Testis (tissue), 2 donors: ENCODE results near the gene EFNA5.

ENCODE experiments used
- POLR2A ChIP-seq: fragments of 450-650 bp; IDR thresholded peaks from one replicate; pipeline ENCODE4 v1.6.1; 2017; ENCODE audit warnings: antibody characterized with exemption, mild to moderate bottlenecking, moderate library complexity
- TF ChIP-seq, protein P1 (sequence below), 3 experiments: fragments of 450-650 bp in 2 of 3; fragments of 200-600 bp in 1 of 3; sonication (generic) in 1 of 3; IDR thresholded peaks; one replicate each; pipeline ENCODE4 v1.5.1; 2016 to 2019; ENCODE audit warnings: antibody characterized with exemption in 3 of 3, mild to moderate bottlenecking in 2 of 3, moderate library complexity in 1 of 3

DNA sequence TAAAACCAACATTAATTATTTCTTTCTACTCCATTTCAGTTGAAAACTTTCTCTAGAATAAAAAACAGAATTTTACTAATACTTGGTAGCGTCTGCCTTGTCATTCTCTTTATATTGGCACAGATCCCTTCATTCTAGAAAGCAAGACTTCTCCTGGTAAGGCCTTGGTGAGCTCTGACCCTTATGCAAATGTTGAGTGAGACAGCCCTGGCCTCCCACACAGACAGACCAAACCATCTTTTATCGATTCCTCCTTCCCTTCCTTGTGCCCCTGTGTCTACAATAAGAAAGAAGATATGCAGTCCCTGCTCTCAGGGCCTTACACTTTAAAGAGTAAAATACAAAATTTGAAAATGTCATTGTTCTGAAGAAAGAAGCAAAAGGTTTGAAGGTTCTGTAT lies 262.2 kb downstream of the EFNA5 start:
- TF ChIP-seq, protein P1, sequence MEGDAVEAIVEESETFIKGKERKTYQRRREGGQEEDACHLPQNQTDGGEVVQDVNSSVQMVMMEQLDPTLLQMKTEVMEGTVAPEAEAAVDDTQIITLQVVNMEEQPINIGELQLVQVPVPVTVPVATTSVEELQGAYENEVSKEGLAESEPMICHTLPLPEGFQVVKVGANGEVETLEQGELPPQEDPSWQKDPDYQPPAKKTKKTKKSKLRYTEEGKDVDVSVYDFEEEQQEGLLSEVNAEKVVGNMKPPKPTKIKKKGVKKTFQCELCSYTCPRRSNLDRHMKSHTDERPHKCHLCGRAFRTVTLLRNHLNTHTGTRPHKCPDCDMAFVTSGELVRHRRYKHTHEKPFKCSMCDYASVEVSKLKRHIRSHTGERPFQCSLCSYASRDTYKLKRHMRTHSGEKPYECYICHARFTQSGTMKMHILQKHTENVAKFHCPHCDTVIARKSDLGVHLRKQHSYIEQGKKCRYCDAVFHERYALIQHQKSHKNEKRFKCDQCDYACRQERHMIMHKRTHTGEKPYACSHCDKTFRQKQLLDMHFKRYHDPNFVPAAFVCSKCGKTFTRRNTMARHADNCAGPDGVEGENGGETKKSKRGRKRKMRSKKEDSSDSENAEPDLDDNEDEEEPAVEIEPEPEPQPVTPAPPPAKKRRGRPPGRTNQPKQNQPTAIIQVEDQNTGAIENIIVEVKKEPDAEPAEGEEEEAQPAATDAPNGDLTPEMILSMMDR (IDR thresholded peaks at IDR 0.05), result no peak
- TF ChIP-seq POLR2A, result no peak
